Middle frontal gyrus (tissue), 1 donor: ENCODE data around the gene ANKH.

Source experiments
- DNase-seq: peaks from one replicate; pipeline ENCODE4 v3.0.0-alpha.2; 2015; ENCODE audit warnings: low spot score; ENCODE audit errors: extremely low spot score

Gene ANKH

GRCh38 chr5:14667290-14667689, 204.3 kb downstream of the ANKH start:
- DNase-seq: no peak

DNA sequence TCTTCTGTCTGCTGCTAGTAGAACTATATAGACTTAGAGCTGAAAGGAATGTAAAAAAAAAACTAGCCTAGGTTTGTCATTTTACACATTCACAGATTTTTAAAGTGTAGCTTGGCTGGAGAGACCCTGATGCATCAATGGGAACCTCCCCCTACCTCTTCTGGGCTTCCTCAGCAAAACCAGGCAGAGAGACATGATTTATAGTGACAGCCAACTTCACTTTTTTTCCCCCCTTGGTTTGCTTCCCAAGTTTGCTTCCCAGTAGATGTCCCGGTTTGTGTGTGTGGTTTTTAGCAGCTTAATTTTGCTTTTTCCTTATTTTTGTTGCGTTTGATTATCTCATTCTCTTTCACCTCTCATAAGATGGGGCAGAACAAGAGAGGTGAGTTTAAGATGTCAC, 205.2 kb downstream of the ANKH start:
- no peak for DNase-seq

- DNase-seq: no peak
Measured at GRCh38 chr5:14665949-14666348, 205.6 kb downstream of the ANKH start.

DNA sequence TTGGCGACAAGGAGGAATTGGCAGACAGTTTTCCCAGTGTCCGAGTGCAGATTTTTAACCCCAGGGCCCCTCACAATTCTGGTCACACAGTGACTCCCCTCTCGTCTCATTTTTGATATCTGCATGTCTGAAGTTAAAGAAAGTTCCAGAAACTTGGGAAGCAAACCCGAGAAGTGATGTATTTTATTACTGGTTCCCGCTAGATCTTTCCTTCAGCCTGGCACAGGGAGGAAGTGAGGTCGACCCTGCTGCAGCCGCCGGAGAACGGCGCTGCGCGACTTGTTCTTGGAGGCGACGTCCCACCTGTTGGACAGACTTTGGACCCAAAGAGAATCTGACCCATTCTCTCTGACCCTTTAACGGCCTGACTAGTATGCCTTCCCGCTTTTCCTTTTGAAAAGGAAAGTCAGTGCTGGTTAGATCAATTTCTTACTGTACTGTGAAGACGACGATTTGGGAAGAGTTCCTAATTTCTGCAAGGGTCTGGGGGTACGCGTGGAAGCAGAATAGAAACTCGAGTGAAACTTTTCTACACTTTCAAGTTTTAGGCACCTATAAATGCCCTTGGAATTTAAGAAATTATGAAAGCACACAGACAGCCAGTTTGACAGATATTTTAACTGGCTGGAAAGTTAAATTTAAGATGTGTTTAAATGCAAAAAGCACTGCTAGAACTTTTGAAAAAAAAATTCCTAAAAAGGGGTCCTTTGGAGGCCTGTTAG, 206.3 kb downstream of the ANKH start:
- DNase-seq: no peak

DNA sequence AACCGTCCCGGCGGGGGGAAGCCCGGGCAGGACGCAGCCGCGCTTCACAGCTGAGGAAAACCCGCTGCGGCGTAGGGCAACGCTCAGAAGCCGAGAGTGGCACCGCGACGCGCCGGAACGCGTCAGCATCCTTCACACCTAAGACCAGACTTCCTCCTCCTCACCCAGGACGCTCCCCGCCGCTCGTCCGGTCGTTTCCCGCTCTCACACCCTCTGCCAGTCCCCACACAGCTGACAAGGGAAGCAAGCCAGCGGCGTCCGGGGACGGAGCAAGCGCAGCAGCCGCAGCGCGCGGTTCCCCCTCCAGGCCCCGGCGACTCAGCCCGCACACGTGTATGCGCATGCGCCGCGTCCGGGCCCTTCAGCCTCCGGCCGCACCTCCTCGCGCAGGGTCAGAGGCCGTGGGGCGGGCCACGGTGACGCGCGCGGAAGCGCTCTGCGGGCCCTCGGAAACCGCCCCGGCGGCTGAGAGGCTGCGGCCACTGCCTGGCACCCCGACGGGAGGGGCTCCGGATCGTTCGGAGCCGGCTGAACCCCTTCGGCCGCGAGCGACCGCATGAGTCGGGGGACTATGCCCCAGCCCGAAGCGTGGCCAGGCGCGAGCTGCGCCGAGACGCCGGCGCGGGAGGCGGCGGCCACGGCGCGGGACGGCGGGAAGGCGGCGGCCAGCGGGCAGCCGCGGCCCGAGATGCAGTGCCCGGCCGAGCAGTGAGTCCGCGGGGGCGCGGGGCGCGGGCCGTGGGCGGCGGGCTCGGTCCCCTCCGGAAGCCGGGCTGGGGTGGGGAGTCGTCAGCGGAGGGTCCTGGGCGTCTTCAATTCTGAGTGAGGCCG, 207.1 kb downstream of the ANKH start, which contains the start of gene OTULIN:
TSS of gene OTULIN (plus strand) at position 449 of the 831 bp plus-strand sequence. CDS start at position 557, 108 bp downstream.
- DNase-seq: peak; percentile 90

GRCh38 chr5:14663734-14664269, 207.8 kb downstream of the ANKH start:
- DNase-seq: no peak

DNA sequence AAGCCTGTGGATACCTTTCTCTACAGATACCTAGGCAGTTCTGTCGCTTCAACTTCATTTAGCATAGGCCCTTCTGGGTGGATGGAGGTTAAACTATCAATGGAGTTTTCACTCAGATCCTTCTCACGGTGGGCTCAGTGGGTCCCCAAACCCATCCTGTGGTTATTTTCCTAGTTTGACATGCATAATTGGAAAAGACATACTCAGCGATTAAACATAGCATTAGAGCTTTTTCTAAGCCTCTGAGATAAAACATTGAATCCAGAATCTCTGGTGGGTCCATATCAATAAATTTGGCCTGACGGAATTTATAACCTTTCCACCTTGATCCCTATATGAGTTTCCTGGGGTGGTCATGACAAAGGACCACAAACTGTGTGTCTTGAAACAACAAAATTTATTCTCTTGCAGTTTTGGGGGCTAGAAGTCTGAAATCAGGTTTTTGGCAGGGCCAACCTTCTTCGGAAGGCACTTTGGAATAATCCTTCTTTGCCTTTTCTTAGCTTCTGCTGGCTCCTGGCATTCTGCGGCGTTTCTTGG, 208.8 kb downstream of the ANKH start:
- no peak for DNase-seq

- no peak for DNase-seq
Measured at GRCh38 chr5:14660833-14661232, 210.7 kb downstream of the ANKH start.

DNA sequence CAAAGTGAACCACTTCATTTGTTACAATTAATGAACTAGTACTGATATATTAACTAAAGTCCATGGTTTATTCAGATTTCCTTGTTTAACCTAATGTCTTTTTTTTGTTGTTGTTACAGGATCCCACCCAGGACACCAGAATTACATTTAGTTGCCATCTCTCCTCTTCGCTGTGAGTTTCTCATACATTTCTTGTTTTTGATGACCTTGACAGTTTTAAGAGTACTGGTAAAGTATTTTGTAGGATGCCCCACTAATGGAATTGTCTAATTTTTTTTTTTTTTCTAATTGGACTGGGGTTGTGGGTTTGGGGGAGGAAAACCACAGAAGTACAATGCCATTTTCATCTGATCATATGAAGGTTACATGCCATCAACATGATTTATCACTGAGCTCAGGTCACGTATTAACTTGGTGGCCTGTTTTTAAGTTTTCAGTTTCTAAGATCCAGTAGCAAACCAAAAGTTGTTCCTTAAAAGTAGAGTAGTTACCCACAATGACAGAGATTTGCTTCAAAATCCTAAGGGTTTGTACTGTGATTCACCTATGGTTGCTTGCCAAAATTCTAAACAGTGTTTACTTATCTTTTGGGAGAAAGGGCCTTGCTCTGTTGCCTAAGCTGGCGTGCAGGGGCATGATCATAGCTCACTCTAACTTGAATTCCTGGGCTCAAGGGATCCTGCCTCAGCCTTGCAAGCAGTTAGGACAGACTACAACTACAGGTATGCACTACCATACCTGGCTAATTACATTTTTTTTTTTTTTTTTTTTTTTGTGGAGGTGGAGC, 211.6 kb downstream of the ANKH start:
- no peak for DNase-seq

DNA sequence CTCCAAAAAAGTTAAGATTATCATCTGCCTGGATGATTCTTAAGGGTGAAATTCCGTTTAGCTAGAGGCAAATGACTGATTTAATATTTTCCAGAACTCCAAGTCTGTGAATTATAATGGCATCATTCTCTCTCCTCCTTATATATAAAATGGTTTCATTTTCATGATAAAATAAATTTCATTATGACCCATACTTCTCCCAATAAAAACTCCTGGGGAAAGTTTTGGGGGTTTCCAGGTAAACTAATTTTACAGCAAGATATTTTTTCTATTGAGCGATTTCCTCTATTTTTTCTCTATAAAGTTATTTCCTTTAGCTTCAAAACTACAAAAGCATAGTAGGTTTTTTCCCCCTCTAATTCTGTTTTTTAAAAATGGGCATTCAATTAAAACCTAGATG, 214.7 kb downstream of the ANKH start:
- no peak for DNase-seq

- no peak for DNase-seq
Measured at GRCh38 chr5:14655146-14655741, 216.3 kb downstream of the ANKH start.
